ENCODE data around the gene RTN4R.

Gene RTN4R

GRCh38 chr22:20261848-20262581 is 6.1 kb downstream of the RTN4R start:
- H3K27ac ChIP-seq (ENCODE audit: low read length): no peak overlapping the region
- no peaks in the 10 kb centered on the region for H3K9me3 ChIP-seq (ENCODE audit: insufficient read depth, low read length, severe bottlenecking)
- no peak overlapping the region for H2AFZ ChIP-seq (ENCODE audit: low read depth, low read length)
- H4K20me1 ChIP-seq (ENCODE audit: insufficient read depth, low read length): no peaks in the 10 kb centered on the region
- peaks cover 2% of the 10 kb centered on the region for H3K27me3 ChIP-seq (ENCODE audit: insufficient read depth, low read length, poor library complexity)
- DNase-seq (no peak), ATAC-seq (ENCODE audit: insufficient read depth, low read depth) (no peak)
- H3K9ac ChIP-seq (ENCODE audit: low read depth, low read length): no peak overlapping the region
- no peak overlapping the region for H3K4me2 ChIP-seq (ENCODE audit: insufficient read depth, low read length)
- no peaks in the 10 kb centered on the region for H3K36me3 ChIP-seq (ENCODE audit: insufficient read depth, low read length)
- no peak overlapping the region for H3K4me3 ChIP-seq (ENCODE audit: low read depth in 1 of 2, low read length in 2 of 2)
- no peaks in the 10 kb centered on the region for H3K79me2 ChIP-seq (ENCODE audit: insufficient read depth, low read length)
- TF ChIP-seq CTCF (IDR thresholded peaks at IDR 0.05; ENCODE audit: borderline replicate concordance, extremely low read depth, low read length, poor library complexity, severe bottlenecking): no peak
- TF ChIP-seq EZH2 (IDR thresholded peaks at IDR 0.05; ENCODE audit: borderline replicate concordance, low read depth, low read length, severe bottlenecking): no peak
- no peaks in the 10 kb centered on the region for H3K4me1 ChIP-seq (ENCODE audit: insufficient read depth, low read length)

GRCh38 chr22:20260071-20260765 is 7.9 kb downstream of the RTN4R start:
- DNase-seq: no peak
- Histone ChIP-seq H3K4me1 (ENCODE audit: insufficient read depth, low read length) (no peaks in the 10 kb centered on the region), H4K20me1 (ENCODE audit: insufficient read depth, low read length) (no peaks in the 10 kb centered on the region), H3K9me3 (ENCODE audit: insufficient read depth, low read length, severe bottlenecking) (no peaks in the 10 kb centered on the region), H3K79me2 (ENCODE audit: insufficient read depth, low read length) (no peaks in the 10 kb centered on the region), H3K27ac (ENCODE audit: low read length) (no peak overlapping the region), H3K27me3 (ENCODE audit: insufficient read depth, low read length, poor library complexity) (no peaks in the 10 kb centered on the region), H3K4me3 (ENCODE audit: low read depth in 1 of 2, low read length in 2 of 2) (no peak overlapping the region), H2AFZ (ENCODE audit: low read depth, low read length) (no peak overlapping the region), H3K36me3 (ENCODE audit: insufficient read depth, low read length) (no peaks in the 10 kb centered on the region), H3K9ac (ENCODE audit: low read depth, low read length) (no peak overlapping the region), H3K4me2 (ENCODE audit: insufficient read depth, low read length) (no peak overlapping the region)
- ATAC-seq (ENCODE audit: insufficient read depth, low read depth): no peak
- TF ChIP-seq CTCF (IDR thresholded peaks at IDR 0.05; ENCODE audit: borderline replicate concordance, extremely low read depth, low read length, poor library complexity, severe bottlenecking) (no peak), EZH2 (IDR thresholded peaks at IDR 0.05; ENCODE audit: borderline replicate concordance, low read depth, low read length, severe bottlenecking) (no peak)

GRCh38 chr22:20259327-20259688 is 8.8 kb downstream of the RTN4R start:
- H3K4me3 ChIP-seq (ENCODE audit: low read depth in 1 of 2, low read length in 2 of 2): no peak overlapping the region
- no peaks in the 10 kb centered on the region for H3K27me3 ChIP-seq (ENCODE audit: insufficient read depth, low read length, poor library complexity)
- no peaks in the 10 kb centered on the region for H3K36me3 ChIP-seq (ENCODE audit: insufficient read depth, low read length)
- no peak overlapping the region for H3K9ac ChIP-seq (ENCODE audit: low read depth, low read length)
- no peaks in the 10 kb centered on the region for H3K9me3 ChIP-seq (ENCODE audit: insufficient read depth, low read length, severe bottlenecking)
- ATAC-seq (ENCODE audit: insufficient read depth, low read depth): no peak
- H2AFZ ChIP-seq (ENCODE audit: low read depth, low read length): no peak overlapping the region
- H3K27ac ChIP-seq (ENCODE audit: low read length): no peak overlapping the region
- H3K4me2 ChIP-seq (ENCODE audit: insufficient read depth, low read length): no peak overlapping the region
- DNase-seq: no peak
- no peaks in the 10 kb centered on the region for H4K20me1 ChIP-seq (ENCODE audit: insufficient read depth, low read length)
- H3K79me2 ChIP-seq (ENCODE audit: insufficient read depth, low read length): no peaks in the 10 kb centered on the region
- H3K4me1 ChIP-seq (ENCODE audit: insufficient read depth, low read length): no peaks in the 10 kb centered on the region
- TF ChIP-seq EZH2 (IDR thresholded peaks at IDR 0.05; ENCODE audit: borderline replicate concordance, low read depth, low read length, severe bottlenecking) (no peak), CTCF (IDR thresholded peaks at IDR 0.05; ENCODE audit: borderline replicate concordance, extremely low read depth, low read length, poor library complexity, severe bottlenecking) (no peak)

Data from DND-41 (cell line).